Aorta (tissue), 5 donors: ENCODE measurements around the gene SULF2. TPM values are rescaled to one million over a fixed set of nuclear protein-coding genes. Genes with fewer than 3 reads are reported as not detected.
A peak's percentile ranks its signal among the peaks of the same experiment; 100 is the strongest.

ENCODE experiments used
- ATAC-seq: fragments of 200-7000 bp; cut with Tn5 transposase; one replicate; pipeline ENCODE4 v1.9.1; 2022; ENCODE audit warnings: moderate library complexity; ENCODE audit not compliant: low FRiP score
- DNase-seq, 2 donors: peaks; one replicate each; pipeline ENCODE4 v3.0.0-alpha.2; 2020
- H3K27ac ChIP-seq, 2 donors: one replicate each; pipeline ENCODE4 v1.5.1; 2013; ENCODE audit warnings: low read length in 2 of 2, mild to moderate bottlenecking in 2 of 2, moderate library complexity in 2 of 2, control low read depth in 1 of 2, inconsistent platforms in 1 of 2, low read depth in 1 of 2
- H3K27me3 ChIP-seq, 2 donors: one replicate each; pipeline ENCODE4 v1.6.1; 2013; ENCODE audit warnings: control low read depth in 1 of 2, low read length in 1 of 2, mild to moderate bottlenecking in 1 of 2, moderate library complexity in 1 of 2; ENCODE audit not compliant: insufficient read depth in 2 of 2, control insufficient read depth in 1 of 2
- H3K36me3 ChIP-seq, 2 donors: one replicate each; pipeline ENCODE4 v1.6.1; 2013; ENCODE audit warnings: control low read depth in 1 of 2, low read length in 1 of 2, mild to moderate bottlenecking in 1 of 2; ENCODE audit not compliant: insufficient read depth in 2 of 2, control insufficient read depth in 1 of 2
- H3K4me1 ChIP-seq, 2 donors: one replicate each; pipeline ENCODE4 v1.6.1; 2013; ENCODE audit warnings: low read length in 2 of 2, control low read depth in 1 of 2, mild to moderate bottlenecking in 1 of 2, moderate library complexity in 1 of 2; ENCODE audit not compliant: insufficient read depth in 2 of 2, control insufficient read depth in 1 of 2
- H3K4me3 ChIP-seq, 2 donors: one replicate each; pipeline ENCODE4 v1.5.1; 2013; ENCODE audit warnings: low read length in 2 of 2, control low read depth in 1 of 2, mild to moderate bottlenecking in 1 of 2
- H3K9me3 ChIP-seq: one replicate; pipeline ENCODE4 v1.6.1; 2013; ENCODE audit warnings: mild to moderate bottlenecking, low read length; ENCODE audit not compliant: control insufficient read depth
- WGBS, 2 donors: extraction: QIAGEN DNeasy Blood & Tissue Kit; methylation state at CpG; one replicate each; pipeline ENCODE4 v1.1.7; 2013; 5-methylcytosine and 5-hydroxymethylcytosine counted together
- intact Hi-C, 2 donors: fragments of 100-400 bp; cut with DNase I; formaldehyde crosslinking; loops; one replicate each; pipeline versions ENCODE4 v1.14.2 to v1.15.0; 2022
- polyA plus RNA-seq, 2 donors: library from polyadenylated mRNA; stranded (reverse); fragments of 200-250 nt; gene quantifications; one replicate each; pipeline ENCODE4 v1.2.3, GENCODE V29; 2013
- total RNA-seq, 2 donors: library from RNA; stranded (reverse); fragmentation: NEBNext Ultra II Directional; extraction: Animal tissue kit (Norgen Biotek cat#: 25700); gene quantifications; one replicate each; pipeline ENCODE4 v1.2.1, GENCODE V29; 2021
- donor health status: healthy with polysubstance abuse.
- donor health status: Bipolar disorder and iron deficiency.
- donor health status: DM: no; HTN: no; CAD: no.
- donor health status: DM: no; HTN: no; CAD: no.
- donor health status: DM: yes; HTN: yes; CAD: no.

SULF2 gene
- total and polyA plus RNA-seq, 4 donors = 17.7 to 145 (median 64.7) TPM

DNA sequence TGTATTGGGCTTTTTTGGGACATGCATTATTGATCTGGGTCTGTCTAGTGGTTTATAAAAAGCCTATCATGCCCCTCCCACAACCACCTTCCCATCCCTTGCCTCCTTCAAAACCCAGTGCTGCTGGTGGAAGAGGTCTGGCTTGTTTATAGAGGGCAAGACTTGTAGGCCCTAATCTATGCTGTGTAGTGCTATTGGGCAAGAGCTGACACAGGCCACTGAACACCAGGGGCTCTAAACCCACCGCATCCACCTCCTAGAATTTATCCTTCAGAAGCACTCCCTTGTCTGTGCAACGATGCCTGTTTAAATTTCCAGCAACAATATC is 30.9 kb downstream of the SULF2 start:
- H3K4me1 ChIP-seq = peaks cover 0 to 1% of the 10 kb centered on the region in 2 donors
- DNase-seq (no peak), ATAC-seq (no peak)
- WGBS, 2 donors = 96% methylated on average over 2 of the region's 2 CpGs
- no peak overlapping the region for H3K4me3 ChIP-seq
- no peak overlapping the region for H3K27ac ChIP-seq
- H3K36me3 ChIP-seq = no peaks in the 10 kb centered on the region
- intact Hi-C loops = no loop called here
- no peaks in the 10 kb centered on the region for H3K27me3 ChIP-seq
- H3K9me3 ChIP-seq = no peaks in the 10 kb centered on the region

DNA sequence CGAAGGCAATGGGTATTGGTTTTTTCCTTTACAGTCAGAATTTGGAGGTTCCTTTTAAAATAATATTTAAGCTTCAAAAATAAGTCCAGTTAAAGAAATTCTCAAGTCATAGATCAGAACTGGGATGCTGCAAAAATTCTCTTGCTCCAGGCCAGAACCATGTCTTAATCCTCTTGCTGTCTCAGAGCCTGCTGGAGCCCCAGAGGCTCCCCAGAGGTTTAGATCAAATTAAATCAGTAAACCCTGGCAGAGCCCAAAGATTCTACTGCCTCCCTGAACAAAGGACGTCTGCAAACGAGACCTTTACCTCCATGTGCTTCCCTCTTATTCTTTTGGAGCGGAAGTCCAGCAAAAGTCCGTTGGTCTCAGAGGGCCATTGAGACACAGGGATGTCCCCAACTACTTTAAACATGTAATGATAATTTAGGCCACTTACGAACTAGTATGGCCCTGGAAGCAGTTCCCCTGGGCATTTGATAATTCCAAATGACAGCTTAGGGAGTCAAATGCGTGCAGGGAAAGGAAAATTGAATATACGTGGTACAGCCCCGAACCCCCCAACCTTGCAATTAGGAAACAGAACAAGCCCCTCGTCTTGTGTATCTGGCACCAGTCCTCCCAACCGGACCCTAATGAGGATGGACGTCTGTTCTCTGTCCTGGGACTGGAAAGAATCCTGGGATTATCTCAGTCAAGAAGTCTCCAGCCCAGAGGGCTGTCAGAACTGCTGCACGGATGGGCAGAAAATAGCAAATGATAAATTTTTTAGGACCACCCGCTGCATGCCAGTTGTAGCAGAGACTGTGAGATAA is 31.5 kb downstream of the SULF2 start:
- intact Hi-C loops = no loop called here
- 71 to 78% methylated on average over 14 of the region's 14 CpGs for WGBS, 2 donors
- no peak overlapping the region for H3K4me3 ChIP-seq
- H3K36me3 ChIP-seq = no peaks in the 10 kb centered on the region
- DNase-seq (no peak), ATAC-seq (no peak)
- H3K4me1 ChIP-seq = peaks cover 0 to 1% of the 10 kb centered on the region in 2 donors
- H3K27ac ChIP-seq = no peak overlapping the region
- H3K9me3 ChIP-seq = no peaks in the 10 kb centered on the region
- no peaks in the 10 kb centered on the region for H3K27me3 ChIP-seq

- Histone ChIP-seq H3K4me3 (no peak overlapping the region), H3K27me3 (no peaks in the 10 kb centered on the region), H3K9me3 (no peaks in the 10 kb centered on the region), H3K36me3 (no peaks in the 10 kb centered on the region), H3K4me1 (peaks cover 0 to 1% of the 10 kb centered on the region in 2 donors), H3K27ac (no peak overlapping the region)
- 95 to 98% methylated on average over 5 of the region's 5 CpGs for WGBS, 2 donors
- ATAC-seq (no peak), DNase-seq (no peak)
- intact Hi-C loops = no loop called here
Observed at GRCh38 chr20:47751449-47751848, 33.8 kb downstream of the SULF2 start.

- H3K27ac ChIP-seq = no peak overlapping the region
- H3K4me3 ChIP-seq = no peak overlapping the region
- ATAC-seq = peak; percentile 68
- H3K27me3 ChIP-seq = no peaks in the 10 kb centered on the region
- intact Hi-C loops = no loop called here
- WGBS, 2 donors = 3 to 5% methylated on average over 4 of the region's 4 CpGs
- no peaks in the 10 kb centered on the region for H3K36me3 ChIP-seq
- peak in 1 of 2 donors; percentile 66 for DNase-seq
- H3K9me3 ChIP-seq = no peaks in the 10 kb centered on the region
- peaks cover 0 to 1% of the 10 kb centered on the region in 2 donors for H3K4me1 ChIP-seq
Observed at GRCh38 chr20:47749339-47749738, 35.9 kb downstream of the SULF2 start.

- intact Hi-C loops = no loop called here
- Histone ChIP-seq H3K27ac (no peak overlapping the region), H3K27me3 (no peaks in the 10 kb centered on the region), H3K4me1 (peaks cover 0 to 1% of the 10 kb centered on the region in 2 donors), H3K36me3 (no peaks in the 10 kb centered on the region), H3K9me3 (no peaks in the 10 kb centered on the region), H3K4me3 (no peak overlapping the region)
- no peak for ATAC-seq
- WGBS, 2 donors = 74% methylated on average over 5 of the region's 5 CpGs
- no peak for DNase-seq
Observed at GRCh38 chr20:47748823-47749222, 36.5 kb downstream of the SULF2 start.

GRCh38 chr20:47748069-47748468 is 37.2 kb downstream of the SULF2 start:
- Histone ChIP-seq H3K4me1 (peaks cover 0 to 1% of the 10 kb centered on the region in 2 donors), H3K9me3 (no peaks in the 10 kb centered on the region), H3K36me3 (no peaks in the 10 kb centered on the region), H3K4me3 (no peak overlapping the region), H3K27ac (no peak overlapping the region), H3K27me3 (no peaks in the 10 kb centered on the region)
- DNase-seq (no peak), ATAC-seq (no peak)
- 93 to 96% methylated on average over 6 of the region's 6 CpGs for WGBS, 2 donors
- intact Hi-C loops = no loop called here

- intact Hi-C loops = no loop called here
- no peak overlapping the region for H3K27ac ChIP-seq
- ATAC-seq (no peak), DNase-seq (no peak)
- H3K4me3 ChIP-seq = no peak overlapping the region
- WGBS, 2 donors = 96% methylated on average over 10 of the region's 10 CpGs
- no peaks in the 10 kb centered on the region for H3K36me3 ChIP-seq
- H3K4me1 ChIP-seq = peaks cover 0 to 1% of the 10 kb centered on the region in 2 donors
- no peaks in the 10 kb centered on the region for H3K9me3 ChIP-seq
- H3K27me3 ChIP-seq = no peaks in the 10 kb centered on the region
Observed at GRCh38 chr20:47747669-47748031, 37.6 kb downstream of the SULF2 start.

DNA sequence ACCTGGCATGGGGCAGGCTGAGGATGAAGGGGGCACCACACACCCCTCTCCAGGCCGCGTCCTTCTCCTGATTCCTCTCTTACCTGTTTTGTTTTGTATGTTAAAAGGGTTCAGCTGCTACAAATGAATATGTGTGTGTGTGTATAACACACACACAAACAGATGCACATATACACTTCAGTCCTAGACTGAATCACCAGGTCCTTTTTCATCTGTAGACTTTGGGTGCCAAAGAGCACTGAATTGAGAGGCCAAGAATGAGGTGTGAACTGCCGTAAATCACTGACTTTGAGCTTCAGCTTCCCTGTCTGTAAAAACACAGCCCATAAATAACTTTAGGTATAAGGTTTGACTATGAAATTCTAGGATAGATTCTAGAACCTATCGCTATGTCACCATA is 40.5 kb downstream of the SULF2 start:
- H3K4me3 ChIP-seq = no peak overlapping the region
- no peaks in the 10 kb centered on the region for H3K27me3 ChIP-seq
- ATAC-seq (no peak), DNase-seq (no peak)
- H3K9me3 ChIP-seq = no peaks in the 10 kb centered on the region
- no peak overlapping the region for H3K27ac ChIP-seq
- intact Hi-C loops = no loop called here
- peaks cover 0 to 1% of the 10 kb centered on the region in 2 donors for H3K4me1 ChIP-seq
- 95% methylated on average over 4 of the region's 4 CpGs for WGBS, 2 donors
- no peaks in the 10 kb centered on the region for H3K36me3 ChIP-seq

GRCh38 chr20:47743671-47744070 is 41.6 kb downstream of the SULF2 start:
- H3K36me3 ChIP-seq = no peaks in the 10 kb centered on the region
- no peaks in the 10 kb centered on the region for H3K27me3 ChIP-seq
- intact Hi-C loops = no loop called here
- H3K4me1 ChIP-seq = no peaks in the 10 kb centered on the region
- no peak overlapping the region for H3K27ac ChIP-seq
- H3K4me3 ChIP-seq = no peak overlapping the region
- DNase-seq (no peak), ATAC-seq (no peak)
- 97% methylated on average over 7 of the region's 7 CpGs for WGBS, 2 donors
- H3K9me3 ChIP-seq = no peaks in the 10 kb centered on the region
